H1 (cell line): ENCODE measurements around the gene DNASE2B. TPM values are rescaled to one million over a fixed set of nuclear protein-coding genes. Genes with fewer than 3 reads are reported as not detected.

Experiments used
- CTCF ChIA-PET: fragments of 300-600 bp; sonication (Branson Sonifier 250); formaldehyde crosslinking; loops from one replicate; lab custom pipeline; 2021; ENCODE audit not compliant: partially characterized antibody; lab: Charles Lee
- POLR2A ChIA-PET: fragments of 300-600 bp; sonication (Branson Sonifier 250); formaldehyde crosslinking; loops from one replicate; lab custom pipeline; 2021; ENCODE audit warnings: inconsistent platforms; ENCODE audit not compliant: partially characterized antibody; lab: Charles Lee
- DNase-seq, 2 experiments: peaks; one replicate each; pipeline versions ENCODE4 v3.0.0 to v3.0.0-alpha.2; 2010 to 2022; ENCODE audit warnings: low spot score in 2 of 2, low read depth in 1 of 2, mixed read lengths in 1 of 2
- FAIRE-seq: peaks from 2 replicates; lab custom pipeline; 2011; peaks lifted over from hg19 to GRCh38; lab: Jason Lieb, UNC
- H2AFZ ChIP-seq: 2 replicates; pipeline ENCODE4 v1.8.1; 2012; ENCODE audit warnings: low read length, inconsistent platforms
- H2AK5ac ChIP-seq: 2 replicates; pipeline ENCODE4 v1.6.1; 2013; ENCODE audit warnings: low read depth, low read length
- H2BK120ac ChIP-seq: replicated peaks from 2 replicates; pipeline ENCODE3; 2013; ENCODE audit warnings: low read depth, low read length, inconsistent platforms
- H2BK12ac ChIP-seq: 2 replicates; pipeline ENCODE4 v1.6.1; 2013; ENCODE audit warnings: low read depth, low read length
- H2BK15ac ChIP-seq: 2 replicates; pipeline ENCODE4 v1.6.1; 2013; ENCODE audit warnings: low read length
- H2BK20ac ChIP-seq: 2 replicates; pipeline ENCODE4 v1.6.1; 2013; ENCODE audit warnings: low read length
- H2BK5ac ChIP-seq: 2 replicates; pipeline ENCODE4 v1.6.1; 2013; ENCODE audit warnings: low read depth, low read length
- H3K14ac ChIP-seq: 2 replicates; pipeline ENCODE4 v1.6.1; 2013; ENCODE audit warnings: inconsistent platforms; ENCODE audit not compliant: insufficient read length
- H3K18ac ChIP-seq: 2 replicates; pipeline ENCODE4 v1.6.1; 2013; ENCODE audit warnings: low read length; ENCODE audit errors: extremely low read depth
- H3K23ac ChIP-seq: 2 replicates; pipeline ENCODE4 v1.6.1; 2013; ENCODE audit warnings: inconsistent platforms; ENCODE audit not compliant: insufficient read length
- H3K23me2 ChIP-seq: 2 replicates; pipeline ENCODE4 v1.6.1; 2013; ENCODE audit warnings: low read depth, low read length
- H3K27ac ChIP-seq: 2 replicates; pipeline ENCODE4 v1.6.1; 2011; ENCODE audit warnings: low read depth, low read length, inconsistent platforms
- H3K27me3 ChIP-seq, 4 experiments: replicated peaks in 1 of 4; 1 replicate in 1 of 4; 2 replicates in 3 of 4; pipeline versions ENCODE4 v1.6.1 to v1.8.1; 2011 to 2013; ENCODE audit warnings: low read length in 3 of 4, mild to moderate bottlenecking in 3 of 4, inconsistent platforms in 2 of 4, mixed read lengths in 2 of 4, moderate library complexity in 1 of 4; ENCODE audit not compliant: control insufficient read depth in 3 of 4, insufficient read depth in 3 of 4; ENCODE audit errors: extremely low read depth in 1 of 4
- H3K36me3 ChIP-seq, 4 experiments: 2 replicates each; pipeline versions ENCODE4 v1.6.1 to v1.8.1; 2011 to 2013; ENCODE audit warnings: mild to moderate bottlenecking in 4 of 4, low read length in 3 of 4, moderate library complexity in 2 of 4, control low read depth in 1 of 4, inconsistent platforms in 1 of 4; ENCODE audit not compliant: insufficient read depth in 4 of 4, control insufficient read depth in 2 of 4
- H3K4ac ChIP-seq: replicated peaks from 2 replicates; pipeline ENCODE3; 2013; ENCODE audit warnings: low read length, low read depth, mixed read lengths, inconsistent platforms; ENCODE audit not compliant: insufficient read length
- H3K4me1 ChIP-seq, 4 experiments: replicated peaks in 1 of 4; 1 replicate in 1 of 4; 2 replicates in 3 of 4; pipeline versions ENCODE4 v1.6.1 to v1.8.1; 2011 to 2013; ENCODE audit warnings: low read length in 3 of 4, inconsistent platforms in 2 of 4, mixed read lengths in 1 of 4; ENCODE audit not compliant: insufficient read depth in 4 of 4, control insufficient read depth in 3 of 4
- H3K4me2 ChIP-seq, 2 experiments: 2 replicates each; pipeline versions ENCODE4 v1.6.1 to v1.8.1; 2011 to 2013; ENCODE audit warnings: low read depth in 2 of 2, low read length in 2 of 2, control low read depth in 1 of 2, inconsistent platforms in 1 of 2, mild to moderate bottlenecking in 1 of 2; ENCODE audit not compliant: insufficient read depth in 1 of 2
- H3K4me3 ChIP-seq, 4 experiments: fragments of 200-600, 300-600 bp in 1 of 4; sonication (generic), shearing (Covaris generic), sonication (Bioruptor Twin) in 1 of 4; 2 replicates each; pipeline versions ENCODE4 v1.5.1 to v1.8.1; 2011 to 2016; ENCODE audit warnings: low read length in 4 of 4, low read depth in 3 of 4, control low read depth in 2 of 4, inconsistent platforms in 2 of 4, mild to moderate bottlenecking in 2 of 4, mixed read lengths in 1 of 4, moderate library complexity in 1 of 4; ENCODE audit not compliant: insufficient read depth in 2 of 4; ENCODE audit errors: extremely low read depth in 1 of 4
- H3K56ac ChIP-seq: replicated peaks from 2 replicates; pipeline ENCODE3; 2013; ENCODE audit warnings: low read depth, mild to moderate bottlenecking, mixed read lengths, low read length, inconsistent platforms; ENCODE audit not compliant: insufficient read length
- H3K79me1 ChIP-seq: 2 replicates; pipeline ENCODE4 v1.6.1; 2013; ENCODE audit warnings: low read depth, low read length, control low read depth
- H3K79me2 ChIP-seq, 2 experiments: 2 replicates each; pipeline versions ENCODE4 v1.6.1 to v1.8.1; 2012 to 2013; ENCODE audit warnings: low read length in 2 of 2, mild to moderate bottlenecking in 2 of 2, inconsistent platforms in 1 of 2; ENCODE audit not compliant: insufficient read depth in 2 of 2, control insufficient read depth in 1 of 2
- H3K9ac ChIP-seq, 4 experiments: replicated peaks in 1 of 4; 1 replicate in 1 of 4; 2 replicates in 3 of 4; pipeline versions ENCODE4 v1.6.1 to v1.8.1; 2011 to 2013; ENCODE audit warnings: low read depth in 3 of 4, low read length in 3 of 4, control low read depth in 2 of 4, mild to moderate bottlenecking in 2 of 4, moderate library complexity in 2 of 4, inconsistent platforms in 1 of 4; ENCODE audit errors: extremely low read depth in 1 of 4
- H3K9me3 ChIP-seq, 2 experiments: 2 replicates each; pipeline versions ENCODE4 v1.6.1 to v1.8.1; 2012 to 2013; ENCODE audit warnings: mild to moderate bottlenecking in 2 of 2, moderate library complexity in 2 of 2, control low read depth in 1 of 2, inconsistent platforms in 1 of 2, low read depth in 1 of 2, low read length in 1 of 2, mixed read lengths in 1 of 2; ENCODE audit not compliant: insufficient read depth in 2 of 2
- H4K20me1 ChIP-seq, 2 experiments: replicated peaks in 1 of 2; 2 replicates each; pipeline versions ENCODE3 to v1.8.1; 2011 to 2013; ENCODE audit warnings: inconsistent platforms in 2 of 2, low read length in 2 of 2, mild to moderate bottlenecking in 1 of 2; ENCODE audit not compliant: insufficient read depth in 2 of 2, control insufficient read depth in 1 of 2
- H4K5ac ChIP-seq: 2 replicates; pipeline ENCODE4 v1.6.1; 2013; ENCODE audit warnings: low read length, low read depth, mixed read lengths, inconsistent platforms; ENCODE audit not compliant: insufficient read length
- H4K8ac ChIP-seq: 2 replicates; pipeline ENCODE4 v1.8.0; 2013; ENCODE audit warnings: mild to moderate bottlenecking, moderate library complexity, low read length, inconsistent platforms; ENCODE audit not compliant: insufficient read depth; ENCODE audit errors: extremely low read depth
- H4K91ac ChIP-seq: replicated peaks from 2 replicates; pipeline ENCODE3; 2013; ENCODE audit warnings: low read length, mixed read lengths, inconsistent platforms; ENCODE audit not compliant: insufficient read length
- CHD2 ChIP-seq: IDR thresholded peaks from 2 replicates; pipeline ENCODE4 v1.6.1; 2012; ENCODE audit warnings: low read length, improper control_type of control experiment
- HDAC2 ChIP-seq, 2 experiments: fragments of 300-600 bp in 1 of 2; sonication (generic) in 1 of 2; IDR thresholded peaks; 2 replicates each; pipeline ENCODE4 v1.6.1; 2011 to 2012; ENCODE audit warnings: low read depth in 2 of 2, low read length in 2 of 2, mild to moderate bottlenecking in 2 of 2, moderate library complexity in 2 of 2, borderline replicate concordance in 1 of 2, inconsistent platforms in 1 of 2
- JUND ChIP-seq: IDR thresholded peaks from 2 replicates; pipeline ENCODE4 v1.6.1; 2011; ENCODE audit warnings: mild to moderate bottlenecking, improper control_type of control experiment, low read length
- MAFK ChIP-seq: IDR thresholded peaks from 2 replicates; pipeline ENCODE4 v1.6.1; 2012; ENCODE audit warnings: low read depth, mild to moderate bottlenecking, improper control_type of control experiment, low read length
- PHF8 ChIP-seq: fragments of 200-600 bp; sonication (generic); conservative IDR thresholded peaks from 2 replicates; pipeline ENCODE4 v1.7.1; 2012; ENCODE audit warnings: low read depth, mild to moderate bottlenecking, inconsistent platforms, low read length, moderate library complexity
- SP2 ChIP-seq: IDR thresholded peaks from 2 replicates; pipeline ENCODE4 v1.6.1; 2012; ENCODE audit warnings: mild to moderate bottlenecking, low read length, inconsistent platforms
- TCF12 ChIP-seq: IDR thresholded peaks from 2 replicates; pipeline ENCODE4 v1.6.1; 2011; ENCODE audit warnings: low read depth, mild to moderate bottlenecking, low read length
- WGBS, 2 experiments: shearing (Covaris generic) in 1 of 2; methylation state at CpG; one replicate each; pipeline versions ENCODE4 v1.1.6 to v1.1.7; 2013 to 2015; ENCODE audit warnings: low lambda C conversion rate in 2 of 2, mixed read lengths in 2 of 2, inconsistent platforms in 1 of 2, low coverage in 1 of 2, missing lambda C conversion rate in 1 of 2; ENCODE audit not compliant: insufficient replicate concordance in 2 of 2, insufficient coverage in 1 of 2, insufficient read length in 1 of 2; ENCODE audit errors: extremely low coverage in 1 of 2, missing lambda C conversion rate in 1 of 2; 5-methylcytosine and 5-hydroxymethylcytosine counted together
- polyA plus RNA-seq, 7 experiments: library from polyadenylated mRNA; depleted of rRNA in 3 of 7; stranded (reverse) in 5 of 7; unstranded in 2 of 7; fragments of >200 nt in 5 of 7; fragments of 200-250 nt in 2 of 7; gene quantifications; 1 replicate in 5 of 7; 2 replicates in 1 of 7; 4 replicates in 1 of 7; pipeline versions ENCODE4 v1.2.1 to v1.2.3, GENCODE V29; 2011 to 2013; ENCODE audit warnings: missing spikeins in 2 of 7, mixed read lengths in 2 of 7
- total RNA-seq: library from RNA; stranded (reverse); fragmentation: NEBNext Ultra II Directional; extraction: Animal tissue kit (Norgen Biotek cat#: 25700); gene quantifications from 2 replicates; pipeline ENCODE4 v1.2.1, GENCODE V29; 2021

The DNASE2B gene
- total and polyA plus RNA-seq, 2 of the 8 experiments (the other 6 are each of a cell fraction or from before 2014, with no cell fraction given), result not detected

GRCh38 chr1:84427250-84428188, 29.2 kb downstream of the DNASE2B start:
- no peak for FAIRE-seq
- POLR2A ChIA-PET, result no interaction called here

More at GRCh38 chr1:84427250-84428188, 29.2 kb downstream of the DNASE2B start:
- no peak overlapping the region for H2BK12ac ChIP-seq
- no peak overlapping the region for H2BK15ac ChIP-seq
- H4K8ac ChIP-seq, result no peak overlapping the region
- CTCF ChIA-PET, result interaction anchor here (0.6 to 1.1 kb wide), 5 partner anchors 14 to 345 kb away, joined by 3 to 4 read pairs (median 3); no protein-coding TSS in a partner anchor
- no peak overlapping the region for H3K56ac ChIP-seq
- TF ChIP-seq CHD2, result no peak
- TF ChIP-seq JUND, result no peak
- no peak for TF ChIP-seq SP2
- TF ChIP-seq HDAC2 (IDR thresholded peaks at IDR 0.05; ENCODE audit: borderline replicate concordance in 1 of 2, low read depth in 2 of 2, low read length in 2 of 2), result no peak
- no peak for TF ChIP-seq TCF12
- no peak for TF ChIP-seq PHF8
- TF ChIP-seq MAFK, result no peak
- TF ChIP-seq, all 59 proteins: peak for 0
- Histone ChIP-seq H3K23me2 (no peaks in the 10 kb centered on the region; the same call in 1 of the 2 replicates), H3K36me3 (no peaks in the 10 kb centered on the region), H3K9ac (no peak overlapping the region), H2BK120ac (no peak overlapping the region), H3K79me2 (no peaks in the 10 kb centered on the region), H3K18ac (no peak overlapping the region), H3K79me1 (no peaks in the 10 kb centered on the region), H3K14ac (no peak overlapping the region), H3K4me1 (no peaks in the 10 kb centered on the region), H3K4me3 (no peak overlapping the region), H4K20me1 (no peaks in the 10 kb centered on the region), H3K27me3 (no peaks in the 10 kb centered on the region), H3K4ac (no peak overlapping the region), H3K23ac (no peak overlapping the region), H3K27ac (no peak overlapping the region), H2BK5ac (no peak overlapping the region), H2BK20ac (no peak overlapping the region), H4K5ac (no peak overlapping the region), H3K9me3 (peaks cover 0 to 2% of the 10 kb centered on the region in 2 experiments; a peak in 1 of 4 replicates), H4K91ac (no peak overlapping the region), H2AFZ (no peak overlapping the region), H2AK5ac (no peak overlapping the region), H3K4me2 (no peak overlapping the region)
- WGBS, 2 experiments, result 84% methylated on average over 6 of the region's 6 CpGs; no CpG with 5 or more reads in 1 of the 2 experiments
- no peak for DNase-seq
